ENCODE results near the gene TTLL3.
"Not testable (repeated sequence)": the region's sequence is repeated elsewhere in the genome, so short reads cannot be mapped to it uniquely, and the experiment has no call there.

TTLL3 gene

GRCh38 chr3:9841015-9841414 lies 31.0 kb downstream of the TTLL3 start:
- no peak for DNase-seq (ENCODE audit: low spot score)

GRCh38 chr3:9843715-9844438 lies 33.8 kb downstream of the TTLL3 start, which contains the start of gene RPUSD3:
RPUSD3 (minus strand) TSS chr3:9844008; CDS start chr3:9843990, 18 bp downstream.
- DNase-seq (ENCODE audit: low spot score), result peak; percentile 97

GRCh38 chr3:9846231-9846630 lies 36.2 kb downstream of the TTLL3 start:
- DNase-seq (ENCODE audit: low spot score), result no peak

- DNase-seq (ENCODE audit: low spot score), result no peak
Measured at GRCh38 chr3:9846931-9847488, 36.9 kb downstream of the TTLL3 start.

- DNase-seq (ENCODE audit: low spot score), result not testable (repeated sequence)
Measured at GRCh38 chr3:9847870-9848269, 37.8 kb downstream of the TTLL3 start.

GRCh38 chr3:9848860-9849259 lies 38.8 kb downstream of the TTLL3 start:
- peak; percentile 45 for DNase-seq (ENCODE audit: low spot score)

GRCh38 chr3:9851383-9851782 lies 41.3 kb downstream of the TTLL3 start:
- DNase-seq (ENCODE audit: low spot score), result not testable (repeated sequence)

GRCh38 chr3:9851926-9852325 lies 41.9 kb downstream of the TTLL3 start:
- not testable (repeated sequence) for DNase-seq (ENCODE audit: low spot score)

GRCh38 chr3:9852528-9852927 lies 42.5 kb downstream of the TTLL3 start:
- DNase-seq (ENCODE audit: low spot score), result no peak

GRCh38 chr3:9854291-9854940 lies 44.4 kb downstream of the TTLL3 start:
- DNase-seq (ENCODE audit: low spot score), result not testable (repeated sequence)

- no peak for DNase-seq (ENCODE audit: low spot score)
Measured at GRCh38 chr3:9855594-9855993, 45.5 kb downstream of the TTLL3 start.

GRCh38 chr3:9859530-9860025 lies 49.5 kb downstream of the TTLL3 start:
- DNase-seq (ENCODE audit: low spot score), result no peak

GRCh38 chr3:9861201-9861600 lies 51.1 kb downstream of the TTLL3 start:
- no peak for DNase-seq (ENCODE audit: low spot score)

GRCh38 chr3:9861626-9862130 lies 51.6 kb downstream of the TTLL3 start:
- no peak for DNase-seq (ENCODE audit: low spot score)

- no peak for DNase-seq (ENCODE audit: low spot score)
Measured at GRCh38 chr3:9862391-9863057, 52.5 kb downstream of the TTLL3 start.

GRCh38 chr3:9863058-9863772 lies 53.2 kb downstream of the TTLL3 start:
- no peak for DNase-seq (ENCODE audit: low spot score)

- no peak for DNase-seq (ENCODE audit: low spot score)
Measured at GRCh38 chr3:9864200-9864927, 54.3 kb downstream of the TTLL3 start.

- not testable (repeated sequence) for DNase-seq (ENCODE audit: low spot score)
Measured at GRCh38 chr3:9865125-9865637, 55.1 kb downstream of the TTLL3 start.

- DNase-seq (ENCODE audit: low spot score), result no peak
Measured at GRCh38 chr3:9866639-9867038, 56.6 kb downstream of the TTLL3 start.

GRCh38 chr3:9867106-9867505 lies 57.0 kb downstream of the TTLL3 start:
- no peak for DNase-seq (ENCODE audit: low spot score)

- no peak for DNase-seq (ENCODE audit: low spot score)
Measured at GRCh38 chr3:9869955-9870354, 59.9 kb downstream of the TTLL3 start.

Data from cerebellar cortex (tissue), 1 donor.